Measurements from ENCODE around the gene PCBP3.
"Not testable (repeated sequence)": the region's sequence is repeated elsewhere in the genome, so short reads cannot be mapped to it uniquely, and the experiment has no call there.

Gene PCBP3

DNA sequence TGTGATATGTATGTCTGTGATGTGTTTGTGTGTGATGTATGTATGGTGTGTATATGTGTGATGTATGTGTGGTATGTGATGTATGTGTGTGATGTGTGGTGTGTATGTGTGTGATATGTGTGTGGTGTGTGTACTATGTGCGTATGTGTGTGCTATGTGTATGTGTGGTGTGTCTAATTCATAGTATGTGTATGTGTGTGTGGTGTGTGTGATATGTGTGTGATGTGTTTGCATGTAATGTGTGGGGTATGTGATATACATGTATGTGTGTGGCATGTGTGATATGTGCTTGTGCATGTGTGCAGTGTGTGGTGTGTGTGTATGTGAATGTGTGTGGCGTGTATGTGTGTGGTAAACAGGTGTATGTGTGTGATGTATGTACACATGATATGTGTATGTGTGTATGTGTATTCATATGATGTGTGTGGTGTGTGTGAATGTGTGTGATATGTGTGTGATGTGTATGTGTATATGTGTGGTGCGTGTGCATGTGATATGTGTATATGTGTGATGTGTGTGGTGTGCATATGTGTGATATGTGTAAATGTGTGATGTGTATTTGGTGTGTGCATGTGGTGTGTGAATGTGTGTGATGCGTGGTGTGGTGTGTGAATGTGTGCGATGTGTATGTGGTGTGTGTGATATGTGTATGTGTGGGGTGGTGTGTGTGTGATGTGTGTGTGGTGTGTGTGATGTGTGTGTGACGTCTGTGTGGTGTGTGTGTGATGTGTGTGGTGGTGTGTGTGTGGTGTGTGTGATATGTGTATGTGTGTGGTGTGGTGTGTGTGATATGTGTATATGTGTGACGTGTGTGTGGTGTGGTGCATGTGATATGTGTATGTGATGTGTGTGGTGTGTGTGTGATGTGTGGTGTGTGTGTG, 8.0 kb upstream of the PCBP3 start:
- no peak for DNase-seq (ENCODE audit: low read depth, low spot score)

DNA sequence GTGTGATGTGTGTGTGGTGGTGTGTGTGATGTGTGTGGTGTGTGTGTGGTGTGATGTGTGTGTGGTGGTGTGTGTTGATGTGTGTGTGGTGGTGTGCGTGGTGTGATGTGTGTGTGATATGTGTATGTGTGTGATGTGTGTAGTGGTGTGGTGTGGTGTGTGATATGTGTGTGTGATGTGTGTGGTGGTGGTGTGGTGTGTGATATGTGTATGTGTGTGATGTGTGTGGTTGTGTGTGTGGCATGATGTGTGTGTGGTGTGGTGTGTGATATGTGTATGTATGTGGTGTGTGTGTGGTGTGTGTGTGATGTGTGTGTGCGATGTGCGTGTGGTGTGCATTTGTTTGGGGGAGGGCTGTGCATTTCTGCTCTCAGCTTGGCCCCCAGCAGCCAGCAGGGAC, 7.1 kb upstream of the PCBP3 start:
- DNase-seq (ENCODE audit: low read depth, low spot score) = no peak

GRCh38 chr21:45636951-45637646, 6.4 kb upstream of the PCBP3 start:
- no peak for DNase-seq (ENCODE audit: low read depth, low spot score)

DNA sequence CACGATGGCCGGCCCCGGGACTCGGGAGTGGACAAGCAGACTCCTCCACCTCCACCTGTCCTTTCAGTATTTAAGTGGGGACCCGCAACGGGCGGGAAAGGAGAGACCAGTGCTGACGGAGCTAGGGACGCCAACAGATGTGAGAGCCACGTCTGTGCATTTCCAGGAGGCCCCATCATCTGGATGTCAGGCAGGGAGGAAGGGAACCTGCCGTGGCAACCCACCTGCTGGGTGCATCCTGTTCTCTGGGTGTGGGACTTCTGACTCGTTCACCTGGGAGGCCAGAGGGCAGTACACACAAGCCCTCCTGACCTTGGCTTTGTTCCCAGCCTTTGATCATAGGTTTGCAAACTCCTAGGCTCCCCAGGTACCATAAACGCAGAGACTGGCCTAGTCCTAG, 5.6 kb upstream of the PCBP3 start:
- DNase-seq (ENCODE audit: low read depth, low spot score) = no peak

DNA sequence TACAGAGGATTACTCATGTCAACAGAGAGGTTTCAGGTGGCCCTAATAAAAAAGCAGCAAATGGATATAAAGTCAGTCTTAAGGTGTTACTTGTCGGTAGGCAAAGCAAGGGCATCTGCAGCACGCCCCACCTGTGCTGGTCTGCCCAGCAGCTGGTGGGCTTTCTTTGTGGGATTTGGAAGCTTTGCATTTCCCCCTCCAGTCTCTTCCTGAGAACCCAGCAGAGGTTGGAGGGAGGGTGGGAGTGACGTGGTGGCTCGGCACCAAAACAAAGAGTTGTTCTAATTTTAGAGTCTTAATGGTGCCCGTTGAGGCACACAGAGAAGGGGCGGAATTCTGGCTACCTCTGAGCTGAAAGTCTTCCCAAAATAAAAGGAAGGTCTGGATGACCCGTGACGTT, 4.8 kb upstream of the PCBP3 start:
- no peak for DNase-seq (ENCODE audit: low read depth, low spot score)

- DNase-seq (ENCODE audit: low read depth, low spot score) = no peak
Observed at GRCh38 chr21:45639206-45640000, 4.1 kb upstream of the PCBP3 start.

GRCh38 chr21:45640001-45640887, 3.3 kb upstream of the PCBP3 start:
- peak; percentile 59 for DNase-seq (ENCODE audit: low read depth, low spot score)

DNA sequence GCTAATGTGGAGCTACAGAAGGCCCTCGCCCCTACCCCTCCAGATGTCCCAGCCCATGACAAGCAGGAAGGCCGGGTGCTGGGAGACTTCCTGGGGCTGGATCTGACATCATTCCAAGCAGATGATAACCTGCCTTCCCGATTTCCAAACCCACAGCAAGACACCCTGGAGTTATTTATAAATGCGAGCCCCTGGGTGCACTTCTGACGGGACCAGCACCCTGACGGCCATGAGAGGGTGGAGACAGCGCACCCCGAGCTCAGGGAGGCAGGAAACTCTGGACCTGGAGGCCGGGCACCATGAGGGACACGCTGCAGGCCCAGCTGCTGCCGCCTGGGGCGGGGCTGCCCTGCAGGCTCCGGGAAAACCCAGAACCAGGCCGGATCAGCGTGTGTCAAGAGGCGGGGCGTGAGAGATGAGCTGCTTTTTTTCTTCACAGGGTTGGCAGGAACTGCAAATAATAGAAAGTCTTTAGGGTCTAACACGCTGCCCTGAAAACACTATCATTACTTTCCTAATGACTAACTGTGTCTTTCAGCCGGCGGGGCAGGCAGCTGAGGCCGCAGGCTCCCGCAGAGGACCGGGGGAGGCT, 2.5 kb upstream of the PCBP3 start:
- DNase-seq (ENCODE audit: low read depth, low spot score) = peak; percentile 79

DNA sequence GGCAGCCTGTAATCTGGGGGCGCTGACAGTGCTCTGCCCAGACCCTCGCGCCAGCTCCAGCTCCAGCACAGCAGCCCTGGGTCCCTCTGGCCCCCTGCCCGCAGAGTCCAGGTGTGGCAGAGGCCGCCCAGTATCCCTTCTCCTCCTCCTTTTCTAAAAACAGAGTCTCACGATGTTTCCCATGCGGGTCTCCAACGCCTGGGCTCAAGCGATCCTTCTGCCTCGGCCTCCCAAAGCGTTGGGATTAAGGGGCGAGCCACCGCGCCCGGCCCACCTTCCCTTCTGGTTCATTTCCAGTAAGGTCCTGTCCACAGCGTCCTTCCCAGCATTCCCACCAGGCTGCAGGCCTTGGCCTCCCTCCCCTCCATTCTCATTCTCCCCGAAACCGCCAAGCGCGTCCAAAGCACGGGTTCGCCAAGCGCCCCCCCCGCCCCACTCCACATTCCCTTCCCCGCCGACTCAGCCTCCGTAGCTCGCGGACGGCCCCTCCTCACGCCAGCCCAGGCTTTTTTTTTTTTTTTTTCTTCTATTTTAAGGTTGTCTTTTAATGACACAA, 2.0 kb upstream of the PCBP3 start:
- peak; percentile 40 for DNase-seq (ENCODE audit: low read depth, low spot score)

DNA sequence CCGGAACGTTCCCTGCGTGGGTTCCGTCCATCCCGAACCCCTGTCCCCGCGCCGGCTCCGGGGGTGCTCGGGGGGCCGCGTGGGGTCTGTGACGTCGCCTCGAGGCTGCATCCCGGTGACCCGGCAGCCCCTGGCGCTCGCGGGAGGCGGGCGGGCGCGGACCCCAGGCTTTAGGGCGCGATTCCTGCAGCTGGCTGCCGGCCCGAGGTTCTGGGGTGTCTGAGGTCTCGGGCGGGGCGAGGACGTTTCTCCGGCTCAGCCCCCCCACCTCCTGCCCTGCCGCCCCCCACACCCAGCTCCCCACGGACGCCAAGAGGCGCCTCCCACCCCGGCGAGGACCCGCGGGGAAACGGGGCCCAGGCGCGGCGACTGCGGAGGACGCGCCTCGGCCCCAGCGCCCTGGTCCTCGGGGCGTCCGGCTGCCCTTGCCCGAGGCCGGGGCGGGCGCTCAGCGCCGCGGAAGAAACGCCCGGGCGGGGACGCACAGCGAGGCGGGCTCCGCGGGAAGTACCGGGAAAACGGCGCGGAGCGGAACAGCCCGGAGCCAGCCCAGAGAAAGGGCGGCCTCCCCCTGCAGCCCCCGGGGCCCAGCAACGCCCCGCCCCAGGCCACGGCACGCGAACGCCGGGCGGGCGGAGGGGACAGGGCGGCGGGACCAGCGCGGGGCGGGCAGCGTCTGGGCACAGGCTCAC, 1.3 kb upstream of the PCBP3 start:
- DNase-seq (ENCODE audit: low read depth, low spot score) = no peak

DNA sequence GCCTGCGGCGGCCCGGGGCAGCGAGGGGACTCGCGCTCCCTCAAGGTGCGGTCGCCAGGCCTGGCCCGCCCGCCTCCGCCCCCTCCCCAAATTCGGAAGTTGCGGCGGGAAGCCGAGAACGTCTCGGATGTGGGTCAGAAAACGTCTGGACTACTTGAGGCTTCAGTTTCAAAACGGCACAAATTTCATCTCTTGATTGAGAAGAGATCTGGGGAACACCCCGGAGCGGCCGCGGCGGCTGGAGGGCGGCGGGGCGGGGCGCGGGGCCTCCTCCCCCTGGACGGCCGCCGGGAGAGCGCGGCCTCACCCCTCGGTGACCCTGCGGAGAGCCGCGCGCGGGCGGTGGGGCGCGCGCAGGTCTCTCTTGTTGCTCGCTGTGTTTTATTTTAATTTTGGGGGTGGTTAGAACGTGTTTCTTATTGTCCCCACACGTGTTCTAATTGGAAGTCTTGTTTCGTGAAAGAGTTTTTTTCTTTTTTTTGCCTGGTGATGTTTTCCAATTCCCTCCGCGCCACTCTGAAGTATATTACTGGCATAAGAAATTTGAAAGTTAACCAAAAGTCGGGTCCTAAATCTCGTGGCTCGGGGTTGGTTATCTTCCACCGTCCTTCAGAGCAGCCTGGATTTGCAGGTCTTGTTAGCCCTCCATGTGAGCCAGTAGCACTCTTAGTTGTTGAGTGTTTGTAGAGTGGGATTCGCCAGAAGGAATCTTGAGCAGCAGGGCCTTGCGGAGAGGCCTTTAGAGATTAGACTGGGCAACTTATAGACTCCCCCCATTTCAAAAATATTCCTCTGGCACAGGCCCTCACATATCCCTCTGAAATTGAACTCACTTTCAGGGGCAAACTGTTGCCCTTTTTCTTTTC, 749 bp downstream of the PCBP3 start:
- no peak for DNase-seq (ENCODE audit: low read depth, low spot score)

- DNase-seq (ENCODE audit: low read depth, low spot score) = no peak
Observed at GRCh38 chr21:45651921-45652320, 8.4 kb downstream of the PCBP3 start.

DNA sequence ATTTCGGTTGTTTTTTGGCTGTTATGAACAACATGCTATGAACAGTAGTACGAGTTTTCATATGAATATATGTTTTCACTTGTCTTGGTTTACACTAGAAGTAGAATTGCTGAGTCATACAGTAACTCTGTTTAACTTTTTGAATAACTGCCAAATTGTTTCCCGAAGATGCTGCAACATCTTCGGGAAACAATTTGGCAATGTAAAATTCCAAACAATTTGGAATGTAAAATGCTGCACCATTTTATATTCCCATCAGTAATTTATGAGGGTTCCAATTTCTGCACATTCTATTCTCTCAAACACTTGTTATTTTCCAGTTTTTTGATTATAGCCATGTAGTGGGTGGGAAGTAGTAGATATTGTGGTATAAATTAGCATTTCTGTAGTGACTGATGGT, 11.6 kb downstream of the PCBP3 start:
- DNase-seq (ENCODE audit: low read depth, low spot score) = no peak

GRCh38 chr21:45656114-45656513, 12.6 kb downstream of the PCBP3 start:
- DNase-seq (ENCODE audit: low read depth, low spot score) = not testable (repeated sequence)

DNA sequence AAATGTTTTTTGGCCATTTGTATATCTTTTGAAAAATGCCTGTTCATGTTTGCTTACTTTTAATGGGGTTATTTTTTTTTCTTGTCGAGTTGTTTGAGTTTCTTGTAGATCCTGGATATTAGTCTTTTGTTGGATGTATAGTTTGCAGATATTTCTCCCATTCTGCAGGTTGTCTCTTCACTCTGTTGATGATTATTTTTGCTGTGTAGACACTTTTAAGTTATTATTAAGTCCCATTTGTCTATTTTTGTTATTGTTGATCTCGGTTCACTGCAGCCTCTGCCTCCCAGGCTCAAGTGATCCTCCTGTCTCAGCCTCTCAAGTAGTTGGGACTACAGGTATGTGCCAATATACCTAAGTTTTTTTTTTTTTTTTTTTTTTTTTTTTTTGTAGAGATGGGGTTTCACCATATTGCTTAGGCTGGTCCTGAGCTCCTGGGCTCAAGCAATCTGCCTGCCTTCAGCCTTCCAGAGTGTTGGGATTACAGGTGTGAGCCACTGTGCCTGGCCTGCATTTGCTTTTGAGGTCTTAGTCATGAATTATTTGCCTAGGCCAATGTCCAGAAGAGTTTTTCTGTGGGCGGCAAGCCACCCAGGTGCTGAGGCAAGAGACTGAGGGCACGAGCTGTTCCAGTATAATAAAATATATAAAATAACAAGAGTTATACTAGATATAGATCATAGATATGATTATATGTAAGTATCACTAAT, 18.5 kb downstream of the PCBP3 start:
- DNase-seq (ENCODE audit: low read depth, low spot score) = not testable (repeated sequence)

DNA sequence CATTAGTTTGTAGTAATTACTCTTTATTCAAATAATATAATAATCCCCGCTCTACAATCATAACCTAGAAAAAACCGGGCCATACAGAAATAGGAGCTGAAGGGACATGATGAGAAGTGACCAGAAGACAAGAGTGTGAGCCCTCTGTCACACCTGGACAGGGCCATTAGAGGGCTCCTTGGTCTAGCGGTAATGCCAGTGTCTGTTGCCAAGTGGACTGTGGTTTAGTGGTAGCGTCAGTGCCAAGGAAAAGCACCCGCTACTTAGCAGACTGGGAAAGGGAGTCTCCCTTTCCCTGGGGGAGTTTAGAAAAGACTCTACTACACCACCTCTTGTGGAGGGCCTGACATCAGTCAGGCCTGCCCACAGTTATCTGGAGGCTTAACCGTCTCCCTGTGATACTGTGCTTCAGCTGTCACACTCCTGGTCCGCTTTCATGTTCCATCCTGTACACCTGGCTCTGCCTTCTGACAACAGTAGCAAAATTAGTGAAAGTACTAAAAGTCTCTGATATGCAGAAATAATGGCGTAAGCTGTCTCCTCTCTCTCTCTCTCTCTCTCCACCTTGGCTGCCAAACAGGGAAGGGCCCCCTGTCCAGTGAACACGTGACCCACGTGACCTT, 19.2 kb downstream of the PCBP3 start:
- not testable (repeated sequence) for DNase-seq (ENCODE audit: low read depth, low spot score)

- DNase-seq (ENCODE audit: low read depth, low spot score) = no peak
Observed at GRCh38 chr21:45669382-45669781, 25.9 kb downstream of the PCBP3 start.

GRCh38 chr21:45670731-45671130, 27.2 kb downstream of the PCBP3 start:
- no peak for DNase-seq (ENCODE audit: low read depth, low spot score)
